T1000 (cell line): ENCODE measurements around the gene C9orf85.
"Not testable (repeated sequence)": the region's sequence is repeated elsewhere in the genome, so short reads cannot be mapped to it uniquely, and the experiment has no call there.

Experiments
- DNase-seq: peaks from one replicate; lab custom pipeline; 2025; ENCODE audit warnings: mixed read lengths; lab: John Stamatoyannopoulos, UW

The C9orf85 gene

GRCh38 chr9:72006501-72006900, 95.1 kb downstream of the C9orf85 start:
- DNase-seq, result no peak

DNA sequence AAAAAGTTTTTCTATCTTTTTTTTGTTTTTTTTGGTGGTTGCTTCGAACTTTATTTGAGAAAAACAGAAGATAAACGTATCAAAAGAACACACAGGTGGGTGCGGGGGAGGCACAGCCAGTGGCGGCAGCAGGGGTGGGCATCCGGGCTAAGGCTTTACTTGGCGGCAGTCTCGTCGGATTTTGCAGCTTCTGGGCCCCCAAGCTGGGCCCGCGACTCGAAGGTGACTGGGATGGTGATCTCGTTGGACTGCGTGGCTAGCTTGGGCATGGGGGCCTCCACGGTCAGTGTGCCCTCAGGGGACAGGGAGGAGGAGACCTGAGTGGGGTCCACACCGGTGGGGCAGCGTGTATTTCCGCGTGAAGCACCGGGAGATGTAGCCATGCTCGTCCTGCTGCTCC, 96.3 kb downstream of the C9orf85 start:
- not testable (repeated sequence) for DNase-seq

DNA sequence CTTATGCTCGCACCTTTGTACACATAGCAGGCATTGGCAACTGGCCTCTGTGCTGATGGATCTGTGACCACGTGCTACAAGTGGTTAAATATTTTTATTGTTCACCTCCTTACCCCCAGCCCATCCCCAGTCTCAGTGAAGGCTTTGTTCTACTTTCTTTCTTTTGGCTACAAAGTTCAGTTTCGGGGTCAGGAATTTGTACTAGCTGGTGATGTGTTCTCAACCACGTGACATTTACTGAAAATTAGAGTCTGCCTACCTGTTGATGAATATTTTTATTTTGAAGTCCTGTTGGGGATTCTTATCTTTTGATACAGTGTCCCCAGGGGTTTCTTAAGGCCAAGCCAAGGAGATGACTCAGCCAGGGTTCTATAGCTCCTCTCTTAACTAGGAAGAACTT, 101.2 kb downstream of the C9orf85 start:
- no peak for DNase-seq

DNA sequence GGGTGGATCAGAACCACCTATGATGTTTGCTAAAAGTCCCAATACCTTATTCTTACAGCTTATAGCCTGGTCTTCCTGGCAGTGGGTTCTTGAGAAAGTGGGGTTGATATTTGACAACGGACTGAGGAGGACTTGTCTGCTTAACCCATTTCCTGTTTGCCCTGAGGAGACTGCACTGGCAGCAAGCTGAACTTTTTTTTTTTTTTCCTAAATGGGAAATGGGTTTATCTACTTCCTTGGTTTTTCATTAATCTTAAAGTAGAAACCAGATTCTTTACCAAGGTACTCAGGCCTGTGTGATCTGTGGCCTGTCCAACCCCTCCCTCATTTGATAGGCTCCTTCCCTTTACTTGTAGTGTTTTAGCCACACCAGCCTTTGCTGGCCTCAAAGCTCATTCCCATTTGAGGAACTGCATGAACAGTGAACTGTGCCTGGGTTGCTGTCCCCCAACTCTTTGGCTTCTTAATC, 101.9 kb downstream of the C9orf85 start:
- DNase-seq, result no peak

- DNase-seq, result no peak
These were observed 111.4 kb downstream of the C9orf85 start for GRCh38 chr9:72022841-72023240.
